ENCODE measurements around the gene TRIM47.

GRCh38 chr17:75875182-75875939 lies 3.0 kb downstream of the TRIM47 start:
- TF ChIP-seq CTCF (IDR thresholded peaks at IDR 0.05; ENCODE audit: poor library complexity) (no peak), EZH2phosphoT487 (IDR thresholded peaks at IDR 0.05; ENCODE audit: low read depth, severe bottlenecking, unreplicated experiment) (no peak)

Measured in hepatocyte (in vitro differentiated cells).